H1 (cell line): ENCODE measurements around the gene IQCE. TPM values are rescaled to one million over a fixed set of nuclear protein-coding genes. Genes with fewer than 3 reads are reported as not detected.

Experiments used
- CTCF ChIA-PET: fragments of 300-600 bp; sonication (Branson Sonifier 250); formaldehyde crosslinking; loops from one replicate; lab custom pipeline; 2021; ENCODE audit not compliant: partially characterized antibody; lab: Charles Lee
- POLR2A ChIA-PET: fragments of 300-600 bp; sonication (Branson Sonifier 250); formaldehyde crosslinking; loops from one replicate; lab custom pipeline; 2021; ENCODE audit warnings: inconsistent platforms; ENCODE audit not compliant: partially characterized antibody; lab: Charles Lee
- DNase-seq, 2 experiments: peaks; one replicate each; pipeline versions ENCODE4 v3.0.0 to v3.0.0-alpha.2; 2010 to 2022; ENCODE audit warnings: low spot score in 2 of 2, low read depth in 1 of 2, mixed read lengths in 1 of 2
- FAIRE-seq: peaks from 2 replicates; lab custom pipeline; 2011; peaks lifted over from hg19 to GRCh38; lab: Jason Lieb, UNC
- H2AFZ ChIP-seq: 2 replicates; pipeline ENCODE4 v1.8.1; 2012; ENCODE audit warnings: low read length, inconsistent platforms
- H2AK5ac ChIP-seq: 2 replicates; pipeline ENCODE4 v1.6.1; 2013; ENCODE audit warnings: low read depth, low read length
- H2BK120ac ChIP-seq: replicated peaks from 2 replicates; pipeline ENCODE3; 2013; ENCODE audit warnings: low read depth, low read length, inconsistent platforms
- H2BK12ac ChIP-seq: 2 replicates; pipeline ENCODE4 v1.6.1; 2013; ENCODE audit warnings: low read depth, low read length
- H2BK15ac ChIP-seq: 2 replicates; pipeline ENCODE4 v1.6.1; 2013; ENCODE audit warnings: low read length
- H2BK20ac ChIP-seq: 2 replicates; pipeline ENCODE4 v1.6.1; 2013; ENCODE audit warnings: low read length
- H2BK5ac ChIP-seq: 2 replicates; pipeline ENCODE4 v1.6.1; 2013; ENCODE audit warnings: low read depth, low read length
- H3K14ac ChIP-seq: 2 replicates; pipeline ENCODE4 v1.6.1; 2013; ENCODE audit warnings: inconsistent platforms; ENCODE audit not compliant: insufficient read length
- H3K18ac ChIP-seq: 2 replicates; pipeline ENCODE4 v1.6.1; 2013; ENCODE audit warnings: low read length; ENCODE audit errors: extremely low read depth
- H3K23ac ChIP-seq: 2 replicates; pipeline ENCODE4 v1.6.1; 2013; ENCODE audit warnings: inconsistent platforms; ENCODE audit not compliant: insufficient read length
- H3K23me2 ChIP-seq: 2 replicates; pipeline ENCODE4 v1.6.1; 2013; ENCODE audit warnings: low read depth, low read length
- H3K27ac ChIP-seq: 2 replicates; pipeline ENCODE4 v1.6.1; 2011; ENCODE audit warnings: low read depth, low read length, inconsistent platforms
- H3K27me3 ChIP-seq, 4 experiments: replicated peaks in 1 of 4; 1 replicate in 1 of 4; 2 replicates in 3 of 4; pipeline versions ENCODE4 v1.6.1 to v1.8.1; 2011 to 2013; ENCODE audit warnings: low read length in 3 of 4, mild to moderate bottlenecking in 3 of 4, inconsistent platforms in 2 of 4, mixed read lengths in 2 of 4, moderate library complexity in 1 of 4; ENCODE audit not compliant: control insufficient read depth in 3 of 4, insufficient read depth in 3 of 4; ENCODE audit errors: extremely low read depth in 1 of 4
- H3K36me3 ChIP-seq, 4 experiments: 2 replicates each; pipeline versions ENCODE4 v1.6.1 to v1.8.1; 2011 to 2013; ENCODE audit warnings: mild to moderate bottlenecking in 4 of 4, low read length in 3 of 4, moderate library complexity in 2 of 4, control low read depth in 1 of 4, inconsistent platforms in 1 of 4; ENCODE audit not compliant: insufficient read depth in 4 of 4, control insufficient read depth in 2 of 4
- H3K4ac ChIP-seq: replicated peaks from 2 replicates; pipeline ENCODE3; 2013; ENCODE audit warnings: low read length, low read depth, mixed read lengths, inconsistent platforms; ENCODE audit not compliant: insufficient read length
- H3K4me1 ChIP-seq, 4 experiments: replicated peaks in 1 of 4; 1 replicate in 1 of 4; 2 replicates in 3 of 4; pipeline versions ENCODE4 v1.6.1 to v1.8.1; 2011 to 2013; ENCODE audit warnings: low read length in 3 of 4, inconsistent platforms in 2 of 4, mixed read lengths in 1 of 4; ENCODE audit not compliant: insufficient read depth in 4 of 4, control insufficient read depth in 3 of 4
- H3K4me2 ChIP-seq, 2 experiments: 2 replicates each; pipeline versions ENCODE4 v1.6.1 to v1.8.1; 2011 to 2013; ENCODE audit warnings: low read depth in 2 of 2, low read length in 2 of 2, control low read depth in 1 of 2, inconsistent platforms in 1 of 2, mild to moderate bottlenecking in 1 of 2; ENCODE audit not compliant: insufficient read depth in 1 of 2
- H3K4me3 ChIP-seq, 4 experiments: fragments of 200-600, 300-600 bp in 1 of 4; sonication (generic), shearing (Covaris generic), sonication (Bioruptor Twin) in 1 of 4; 2 replicates each; pipeline versions ENCODE4 v1.5.1 to v1.8.1; 2011 to 2016; ENCODE audit warnings: low read length in 4 of 4, low read depth in 3 of 4, control low read depth in 2 of 4, inconsistent platforms in 2 of 4, mild to moderate bottlenecking in 2 of 4, mixed read lengths in 1 of 4, moderate library complexity in 1 of 4; ENCODE audit not compliant: insufficient read depth in 2 of 4; ENCODE audit errors: extremely low read depth in 1 of 4
- H3K56ac ChIP-seq: replicated peaks from 2 replicates; pipeline ENCODE3; 2013; ENCODE audit warnings: low read depth, mild to moderate bottlenecking, mixed read lengths, low read length, inconsistent platforms; ENCODE audit not compliant: insufficient read length
- H3K79me1 ChIP-seq: 2 replicates; pipeline ENCODE4 v1.6.1; 2013; ENCODE audit warnings: low read depth, low read length, control low read depth
- H3K79me2 ChIP-seq, 2 experiments: 2 replicates each; pipeline versions ENCODE4 v1.6.1 to v1.8.1; 2012 to 2013; ENCODE audit warnings: low read length in 2 of 2, mild to moderate bottlenecking in 2 of 2, inconsistent platforms in 1 of 2; ENCODE audit not compliant: insufficient read depth in 2 of 2, control insufficient read depth in 1 of 2
- H3K9ac ChIP-seq, 4 experiments: replicated peaks in 1 of 4; 1 replicate in 1 of 4; 2 replicates in 3 of 4; pipeline versions ENCODE4 v1.6.1 to v1.8.1; 2011 to 2013; ENCODE audit warnings: low read depth in 3 of 4, low read length in 3 of 4, control low read depth in 2 of 4, mild to moderate bottlenecking in 2 of 4, moderate library complexity in 2 of 4, inconsistent platforms in 1 of 4; ENCODE audit errors: extremely low read depth in 1 of 4
- H3K9me3 ChIP-seq, 2 experiments: 2 replicates each; pipeline versions ENCODE4 v1.6.1 to v1.8.1; 2012 to 2013; ENCODE audit warnings: mild to moderate bottlenecking in 2 of 2, moderate library complexity in 2 of 2, control low read depth in 1 of 2, inconsistent platforms in 1 of 2, low read depth in 1 of 2, low read length in 1 of 2, mixed read lengths in 1 of 2; ENCODE audit not compliant: insufficient read depth in 2 of 2
- H4K20me1 ChIP-seq, 2 experiments: replicated peaks in 1 of 2; 2 replicates each; pipeline versions ENCODE3 to v1.8.1; 2011 to 2013; ENCODE audit warnings: inconsistent platforms in 2 of 2, low read length in 2 of 2, mild to moderate bottlenecking in 1 of 2; ENCODE audit not compliant: insufficient read depth in 2 of 2, control insufficient read depth in 1 of 2
- H4K5ac ChIP-seq: 2 replicates; pipeline ENCODE4 v1.6.1; 2013; ENCODE audit warnings: low read length, low read depth, mixed read lengths, inconsistent platforms; ENCODE audit not compliant: insufficient read length
- H4K8ac ChIP-seq: 2 replicates; pipeline ENCODE4 v1.8.0; 2013; ENCODE audit warnings: mild to moderate bottlenecking, moderate library complexity, low read length, inconsistent platforms; ENCODE audit not compliant: insufficient read depth; ENCODE audit errors: extremely low read depth
- H4K91ac ChIP-seq: replicated peaks from 2 replicates; pipeline ENCODE3; 2013; ENCODE audit warnings: low read length, mixed read lengths, inconsistent platforms; ENCODE audit not compliant: insufficient read length
- ASH2L ChIP-seq: fragments of 200-600, 300-600 bp; sonication (generic); IDR thresholded peaks from one replicate; pipeline ENCODE4 v1.7.1; 2017; ENCODE audit warnings: low read length
- EGR1 ChIP-seq: IDR thresholded peaks from 2 replicates; pipeline ENCODE4 v1.6.1; 2011; ENCODE audit warnings: low read depth, low read length, borderline replicate concordance
- SAP30 ChIP-seq: fragments of 300-600 bp; sonication (generic); IDR thresholded peaks from 2 replicates; pipeline ENCODE4 v1.7.1; 2012; ENCODE audit warnings: low read length, moderate library complexity, mild to moderate bottlenecking, inconsistent platforms; ENCODE audit not compliant: insufficient read depth, insufficient replicate concordance
- WGBS, 2 experiments: shearing (Covaris generic) in 1 of 2; methylation state at CpG; one replicate each; pipeline versions ENCODE4 v1.1.6 to v1.1.7; 2013 to 2015; ENCODE audit warnings: low lambda C conversion rate in 2 of 2, mixed read lengths in 2 of 2, inconsistent platforms in 1 of 2, low coverage in 1 of 2, missing lambda C conversion rate in 1 of 2; ENCODE audit not compliant: insufficient replicate concordance in 2 of 2, insufficient coverage in 1 of 2, insufficient read length in 1 of 2; ENCODE audit errors: extremely low coverage in 1 of 2, missing lambda C conversion rate in 1 of 2; 5-methylcytosine and 5-hydroxymethylcytosine counted together
- polyA plus RNA-seq, 7 experiments: library from polyadenylated mRNA; depleted of rRNA in 3 of 7; stranded (reverse) in 5 of 7; unstranded in 2 of 7; fragments of >200 nt in 5 of 7; fragments of 200-250 nt in 2 of 7; gene quantifications; 1 replicate in 5 of 7; 2 replicates in 1 of 7; 4 replicates in 1 of 7; pipeline versions ENCODE4 v1.2.1 to v1.2.3, GENCODE V29; 2011 to 2013; ENCODE audit warnings: missing spikeins in 2 of 7, mixed read lengths in 2 of 7
- total RNA-seq: library from RNA; stranded (reverse); fragmentation: NEBNext Ultra II Directional; extraction: Animal tissue kit (Norgen Biotek cat#: 25700); gene quantifications from 2 replicates; pipeline ENCODE4 v1.2.1, GENCODE V29; 2021

Gene IQCE
- total and polyA plus RNA-seq, 2 of the 8 experiments (the other 6 are each of a cell fraction or from before 2014, with no cell fraction given): 2.2 to 4.9 TPM

DNA sequence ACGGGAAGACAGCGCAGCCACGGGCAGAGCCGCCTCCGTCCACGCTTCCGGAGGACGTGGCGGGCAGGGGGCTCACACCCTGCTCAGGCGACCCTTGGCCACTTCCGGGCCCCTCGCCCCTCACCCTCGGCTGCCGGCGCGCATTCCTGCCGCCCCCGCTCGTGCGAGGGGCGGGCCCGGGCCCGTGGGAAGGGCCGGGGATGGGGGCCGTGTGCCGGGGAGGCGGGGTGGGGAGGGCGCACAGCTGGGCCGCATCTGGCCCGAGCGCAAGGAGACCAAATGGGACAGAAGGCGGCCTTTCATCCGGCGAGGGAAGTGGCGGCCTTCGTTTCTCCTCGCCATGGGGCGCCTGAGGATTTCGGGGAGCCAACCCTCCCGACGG, 40.1 kb upstream of the IQCE start:
- Histone ChIP-seq H4K8ac (peak overlapping the region; percentile 82), H3K4ac (peak overlapping the region; percentile 74), H3K18ac (peak overlapping the region; percentile 95), H3K27ac (no peak overlapping the region), H4K91ac (peak overlapping the region; percentile 86), H4K20me1 (peaks cover 14 to 23% of the 10 kb centered on the region in 2 experiments), H3K23ac (no peak overlapping the region), H3K9me3 (no peaks in the 10 kb centered on the region), H2BK15ac (peak overlapping the region; percentile 95; the same call in 1 of the 2 replicates), H3K36me3 (no peaks in the 10 kb centered on the region), H2AK5ac (no peak overlapping the region), H3K79me1 (no peaks in the 10 kb centered on the region; the same call in 1 of the 2 replicates), H2BK20ac (peak overlapping the region; percentile 97; the same call in 1 of the 2 replicates), H3K27me3 (peaks cover 0 to 22% (median 12%) of the 10 kb centered on the region in 4 experiments; a peak in 6 of 7 replicates), H3K4me1 (peaks cover 3 to 50% (median 42%) of the 10 kb centered on the region in 4 experiments), H3K4me3 (peak overlapping the region; percentile 26 to 57 (median 50)), H4K5ac (no peak overlapping the region), H2BK5ac (peak overlapping the region; percentile 40; the same call in 1 of the 2 replicates), H3K4me2 (peak overlapping the region; percentile 85 to 96), H2BK12ac (peak overlapping the region; percentile 94; the same call in 1 of the 2 replicates), H2AFZ (no peak overlapping the region), H3K56ac (no peak overlapping the region), H3K9ac (no peak overlapping the region), H3K23me2 (peaks cover 28% of the 10 kb centered on the region), H3K79me2 (peaks cover 0 to 20% of the 10 kb centered on the region in 2 experiments; a peak in 3 of 4 replicates), H3K14ac (no peak overlapping the region), H2BK120ac (peak overlapping the region; percentile 38)
- no peak for FAIRE-seq
- ChIA-PET CTCF (no interaction called here), POLR2A (interaction anchor here (0.9 to 1.5 kb wide), 3 partner anchors 9 to 17 kb away, joined by 3 read pairs; no protein-coding TSS in a partner anchor)
- 1% methylated on average over 25 of the region's 41 CpGs; no CpG with 5 or more reads in 1 of the 2 experiments for WGBS, 2 experiments
- DNase-seq: no peak
- peak; percentile 36; the same call in 1 of the 2 replicates for TF ChIP-seq EGR1
- peak; percentile 49 for TF ChIP-seq SAP30
- no peak for TF ChIP-seq ASH2L
